LHCN-M2 (cell line): ENCODE data around the gene PEAK3. TPM values are rescaled to one million over a fixed set of nuclear protein-coding genes. Genes with fewer than 3 reads are reported as not detected.
"Not testable (repeated sequence)": the region's sequence is repeated elsewhere in the genome, so short reads cannot be mapped to it uniquely, and the experiment has no call there.

Source experiments
- DNase-seq: peaks from one replicate; pipeline ENCODE4 v3.0.0-alpha.2; 2012; ENCODE audit warnings: low read depth
- total RNA-seq: library from RNA; depleted of rRNA; stranded (reverse); fragments of >200 nt; gene quantifications from 2 replicates; pipeline ENCODE4 v1.2.3, GENCODE V29; 2014

The PEAK3 gene
- total RNA-seq, 1 experiment from 2014 or later = 0.63 TPM

GRCh38 chr19:2288818-2289713 is 7.1 kb upstream of the PEAK3 start:
- no peak for DNase-seq

- no peak for DNase-seq
Measured at GRCh38 chr19:2288338-2288817, 6.4 kb upstream of the PEAK3 start.

- DNase-seq = no peak
Measured at GRCh38 chr19:2287585-2288337, 5.8 kb upstream of the PEAK3 start.

GRCh38 chr19:2286402-2287140 is 4.6 kb upstream of the PEAK3 start:
- DNase-seq = no peak

GRCh38 chr19:2283835-2284507 is 2.0 kb upstream of the PEAK3 start:
- DNase-seq = no peak

- no peak for DNase-seq
Measured at GRCh38 chr19:2282862-2283237, 875 bp upstream of the PEAK3 start.

GRCh38 chr19:2281265-2282061 is 512 bp downstream of the PEAK3 start:
- DNase-seq = not testable (repeated sequence)

GRCh38 chr19:2280633-2281264 is 1.2 kb downstream of the PEAK3 start:
- no peak for DNase-seq

GRCh38 chr19:2278459-2279158 is 3.4 kb downstream of the PEAK3 start:
- no peak for DNase-seq

GRCh38 chr19:2277138-2277537 is 4.8 kb downstream of the PEAK3 start:
- DNase-seq = no peak

GRCh38 chr19:2276429-2276986 is 5.5 kb downstream of the PEAK3 start:
- no peak for DNase-seq

- DNase-seq = no peak
Measured at GRCh38 chr19:2275588-2276428, 6.2 kb downstream of the PEAK3 start.

GRCh38 chr19:2274931-2275535 is 6.9 kb downstream of the PEAK3 start:
- DNase-seq = peak; percentile 65

GRCh38 chr19:2274185-2274711 is 7.7 kb downstream of the PEAK3 start:
- no peak for DNase-seq

- peak; percentile 82 for DNase-seq
Measured at GRCh38 chr19:2273356-2274184, 8.4 kb downstream of the PEAK3 start.
